Activated T-helper 9 cell treated with anti-CD3 and anti-CD28 coated beads, Interleukin-2, amount 50 U/mL, for 16 hours (primary cell): ENCODE results near the gene CAPZA1.
"Not testable (repeated sequence)": the region's sequence is repeated elsewhere in the genome, so short reads cannot be mapped to it uniquely, and the experiment has no call there.

ENCODE experiments used
- DNase-seq: peaks from one replicate; pipeline ENCODE4 v3.0.0-alpha.2; 2020; ENCODE audit warnings: low read depth

The CAPZA1 gene

DNA sequence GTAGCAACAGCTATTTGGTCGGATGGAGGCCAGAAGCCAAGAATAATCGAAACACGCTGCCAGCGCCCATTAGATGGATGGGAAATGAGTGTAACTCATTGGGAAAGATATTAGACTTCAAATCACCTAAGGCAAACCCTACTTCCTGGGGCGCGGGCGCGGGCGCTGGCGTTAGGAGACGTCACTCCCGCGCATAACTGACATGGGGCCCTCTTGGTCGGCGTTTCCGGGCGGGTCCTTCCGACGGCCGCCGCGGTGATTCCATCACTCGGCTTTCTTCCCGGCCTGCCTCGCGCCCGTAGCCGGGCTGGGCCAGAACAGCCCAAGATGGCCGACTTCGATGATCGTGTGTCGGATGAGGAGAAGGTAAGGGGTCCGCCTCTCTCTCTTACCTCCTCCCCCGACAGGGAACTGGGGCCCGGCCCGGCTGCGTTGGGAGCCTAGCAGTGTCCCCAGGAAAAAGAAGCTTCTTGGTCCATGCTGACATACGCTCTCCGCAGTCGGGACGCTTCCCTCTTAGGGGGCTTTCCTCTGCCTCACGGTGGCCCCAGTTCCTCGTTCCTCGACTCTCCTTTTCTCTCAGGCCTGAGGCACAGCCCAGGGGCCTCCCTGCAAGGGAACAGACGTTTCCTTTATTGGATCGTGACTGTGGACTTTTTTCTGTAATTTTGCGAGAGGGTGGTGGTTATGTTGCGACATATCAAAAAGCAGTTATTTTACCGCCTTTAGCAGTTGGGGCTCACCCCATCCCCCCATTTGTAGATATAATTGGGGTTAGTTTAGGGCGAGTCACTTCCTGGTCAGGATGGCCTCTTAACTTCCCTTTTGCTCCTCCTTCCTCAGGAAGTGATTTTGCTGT is at the start of gene CAPZA1:
Gene CAPZA1 (plus strand): TSS at position 315 of the 859 bp plus-strand sequence. CDS start 13 bp downstream, at position 328.
- peak; percentile 86 for DNase-seq

DNA sequence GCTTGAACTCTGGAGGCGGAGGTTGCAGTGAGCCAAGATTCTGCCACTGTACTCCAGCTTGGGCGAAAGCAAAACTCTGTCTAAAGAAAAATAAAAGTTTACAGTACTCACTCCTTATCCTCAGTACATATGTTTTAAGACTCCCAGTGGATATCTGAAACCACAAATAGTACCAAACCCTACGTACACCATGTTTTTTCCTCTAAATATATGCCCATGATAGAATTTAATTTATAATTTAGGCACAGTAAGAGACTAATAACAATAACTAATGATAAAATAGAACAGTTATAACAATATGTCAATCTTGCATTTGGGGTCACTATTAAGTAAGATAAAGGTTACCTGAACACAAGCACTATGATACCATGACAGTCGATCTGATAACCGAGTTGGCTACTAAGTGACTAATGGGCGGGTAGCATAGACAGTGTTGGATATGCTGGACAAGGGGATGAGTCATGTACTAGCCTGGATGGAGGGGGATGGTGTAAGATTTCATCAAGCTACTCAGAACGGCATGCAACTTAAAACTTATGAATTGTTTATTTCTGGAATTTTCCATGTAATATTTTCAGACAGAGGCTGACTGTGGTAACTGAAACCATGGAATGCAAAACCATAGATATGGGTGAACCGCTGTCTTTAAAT is 44.4 kb upstream of the CAPZA1 start:
- no peak for DNase-seq

DNA sequence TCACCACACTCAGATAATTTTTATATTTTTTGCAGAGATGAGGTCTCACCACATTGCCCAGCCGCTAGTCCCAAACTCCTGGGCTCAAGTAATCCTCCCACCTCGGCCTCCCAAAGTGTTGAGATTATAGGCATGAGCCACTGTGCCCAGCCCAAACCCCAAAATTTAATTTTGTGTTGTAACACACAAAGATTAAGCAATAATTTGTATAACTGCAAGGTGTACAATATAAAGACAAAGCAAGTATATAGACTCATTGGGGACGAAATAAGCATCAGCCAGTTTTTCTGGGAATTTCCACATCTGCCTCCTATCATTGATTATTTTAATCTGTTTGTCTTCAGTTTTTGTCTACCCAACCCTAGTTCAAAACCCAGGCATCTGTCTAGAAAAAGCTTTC is 43.4 kb upstream of the CAPZA1 start:
- DNase-seq: no peak

- DNase-seq: no peak
These were observed 39.7 kb upstream of the CAPZA1 start for GRCh38 chr1:112579801-112580510.

DNA sequence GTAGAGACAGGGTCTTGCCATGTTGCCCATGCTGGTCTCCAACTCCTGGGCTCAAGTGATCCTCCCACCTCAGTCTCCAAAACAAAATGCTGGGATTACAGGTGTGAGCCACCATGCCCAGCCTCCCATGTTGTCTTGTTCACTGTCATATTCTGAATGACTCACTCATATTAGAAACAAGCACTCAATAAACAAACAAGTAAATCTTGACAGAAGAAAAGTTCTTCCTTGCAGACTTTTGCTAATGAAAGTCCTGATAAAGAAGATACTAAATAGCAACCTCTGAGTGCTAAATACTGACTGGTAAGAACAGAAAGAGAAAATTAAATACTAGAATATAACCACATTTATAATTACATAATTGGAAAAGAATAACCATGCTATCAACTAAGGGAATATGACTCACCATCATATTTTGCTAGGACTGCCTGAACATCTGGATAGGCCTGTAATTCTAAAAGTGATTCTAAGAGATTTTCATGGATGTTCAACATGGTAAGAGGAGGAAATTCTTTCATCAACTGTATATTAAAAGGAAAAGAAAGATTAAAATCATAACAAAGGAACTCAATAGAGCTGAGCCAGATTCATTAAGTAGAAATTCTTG is 37.9 kb upstream of the CAPZA1 start:
- DNase-seq: no peak

DNA sequence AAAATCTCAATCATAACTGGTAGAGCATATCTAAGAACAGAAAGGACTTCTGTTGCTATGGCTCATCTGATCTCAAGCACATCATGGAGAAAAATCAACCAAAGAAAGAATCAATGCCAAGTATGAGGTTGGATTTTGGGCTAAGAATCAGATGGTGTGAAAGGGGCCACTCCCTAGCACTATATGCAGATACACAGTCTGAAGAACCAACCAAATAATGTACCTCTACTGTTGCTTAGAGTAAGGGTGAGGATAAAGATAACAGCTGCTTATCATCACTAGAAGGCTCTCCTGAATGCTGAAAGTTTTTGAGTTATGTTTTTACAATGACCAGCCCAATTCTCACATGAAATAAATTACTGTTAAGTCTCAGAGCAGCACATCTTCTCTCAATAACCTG is 36.3 kb upstream of the CAPZA1 start:
- DNase-seq: no peak

GRCh38 chr1:112589766-112590165 is 29.9 kb upstream of the CAPZA1 start:
- no peak for DNase-seq

- DNase-seq: no peak
These were observed 25.3 kb upstream of the CAPZA1 start for GRCh38 chr1:112594208-112594876.

DNA sequence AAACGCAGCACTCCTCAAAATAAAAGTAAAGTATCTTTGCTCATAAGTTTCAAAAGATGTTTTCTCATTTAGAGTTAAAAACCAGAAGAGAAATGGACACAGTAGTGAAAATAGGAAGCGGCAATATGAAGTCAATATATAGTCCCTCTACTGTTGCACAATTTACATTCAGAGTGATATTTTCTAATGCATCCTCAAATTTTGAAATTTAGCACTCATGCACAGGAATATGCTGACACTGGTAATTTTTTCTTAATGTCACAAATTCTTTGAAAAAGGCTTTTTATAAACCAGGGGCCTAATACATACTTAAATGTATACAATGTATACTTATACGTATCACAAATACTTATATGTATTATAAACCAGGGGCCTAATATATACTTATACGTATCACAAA is 20.2 kb upstream of the CAPZA1 start:
- DNase-seq: no peak

- DNase-seq: no peak
These were observed 16.6 kb upstream of the CAPZA1 start for GRCh38 chr1:112603012-112603411.

DNA sequence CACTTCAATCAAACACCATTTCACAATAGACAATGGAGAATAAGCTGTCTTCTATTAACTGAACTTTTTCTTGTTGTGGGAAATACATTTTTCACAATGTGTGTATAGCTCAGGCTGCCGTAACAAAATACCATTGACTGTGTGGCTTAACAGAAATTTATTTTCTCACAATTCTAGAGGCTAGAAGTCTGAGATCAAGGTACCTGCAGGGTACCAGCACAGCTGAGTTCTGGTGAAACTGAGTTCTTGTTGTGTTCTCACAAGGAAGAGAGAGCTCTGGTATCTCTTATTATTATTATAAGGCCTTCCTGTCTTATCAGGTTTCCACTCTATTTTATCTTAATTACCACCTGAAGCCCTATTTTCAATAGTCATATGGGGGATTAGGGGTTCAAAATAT is 16.1 kb upstream of the CAPZA1 start:
- DNase-seq: no peak

GRCh38 chr1:112605633-112606327 is 13.9 kb upstream of the CAPZA1 start:
- no peak for DNase-seq

DNA sequence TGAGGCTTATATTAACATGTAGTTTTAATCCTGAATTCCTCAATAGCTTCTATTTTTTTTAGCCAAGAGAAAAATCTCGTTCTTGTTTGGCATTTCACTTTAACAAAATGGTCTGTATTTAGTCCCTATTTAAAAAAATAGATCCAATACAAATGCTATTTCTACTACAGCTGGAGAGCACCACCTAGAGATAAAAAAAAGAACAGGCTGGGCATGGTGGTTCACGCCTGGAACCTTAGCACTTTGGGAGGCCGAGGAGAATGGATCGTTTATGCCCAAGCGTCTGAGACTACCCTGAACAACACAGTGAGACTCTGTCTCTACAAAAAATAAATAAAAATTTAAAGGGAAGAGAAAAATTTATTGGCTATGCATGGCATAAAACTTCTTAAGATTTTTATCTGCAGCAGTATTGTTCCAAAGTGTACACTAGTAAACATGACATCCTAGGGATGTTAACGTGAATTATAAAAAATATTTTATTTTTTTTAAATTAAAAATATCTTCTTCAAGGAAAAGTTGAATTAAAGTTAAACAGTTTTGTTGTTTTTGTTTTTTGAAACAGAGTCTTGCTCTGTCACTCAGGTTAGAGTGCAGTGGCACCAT is 5.1 kb upstream of the CAPZA1 start:
- DNase-seq: no peak

DNA sequence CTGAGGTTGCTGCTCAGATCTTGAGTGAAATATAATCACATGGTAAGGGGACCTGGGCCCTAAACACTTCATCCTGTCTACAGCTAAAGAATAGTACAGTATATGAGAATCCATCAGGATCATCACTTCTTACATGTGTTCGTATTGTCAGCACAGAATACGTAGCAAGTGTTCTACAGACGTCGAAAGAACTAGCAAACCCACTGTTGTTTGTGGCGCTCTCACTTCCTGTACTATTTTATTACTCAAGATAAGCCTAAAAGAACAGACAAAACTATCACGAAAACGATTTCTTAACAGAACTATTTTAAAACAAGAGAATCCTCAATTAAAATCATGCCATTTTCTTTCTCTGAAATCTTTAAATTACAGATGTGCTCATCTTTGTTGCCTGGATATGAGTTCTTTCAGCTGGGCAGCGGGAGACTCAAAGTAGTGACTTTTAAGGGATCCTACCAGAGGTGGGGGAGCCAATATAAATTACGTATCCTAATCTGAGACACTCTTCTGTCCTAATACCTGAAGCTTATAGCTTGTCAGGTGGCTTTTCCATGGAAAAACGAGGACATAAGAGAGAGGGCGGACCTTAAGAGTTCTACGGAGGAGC is 1.4 kb upstream of the CAPZA1 start:
- no peak for DNase-seq

DNA sequence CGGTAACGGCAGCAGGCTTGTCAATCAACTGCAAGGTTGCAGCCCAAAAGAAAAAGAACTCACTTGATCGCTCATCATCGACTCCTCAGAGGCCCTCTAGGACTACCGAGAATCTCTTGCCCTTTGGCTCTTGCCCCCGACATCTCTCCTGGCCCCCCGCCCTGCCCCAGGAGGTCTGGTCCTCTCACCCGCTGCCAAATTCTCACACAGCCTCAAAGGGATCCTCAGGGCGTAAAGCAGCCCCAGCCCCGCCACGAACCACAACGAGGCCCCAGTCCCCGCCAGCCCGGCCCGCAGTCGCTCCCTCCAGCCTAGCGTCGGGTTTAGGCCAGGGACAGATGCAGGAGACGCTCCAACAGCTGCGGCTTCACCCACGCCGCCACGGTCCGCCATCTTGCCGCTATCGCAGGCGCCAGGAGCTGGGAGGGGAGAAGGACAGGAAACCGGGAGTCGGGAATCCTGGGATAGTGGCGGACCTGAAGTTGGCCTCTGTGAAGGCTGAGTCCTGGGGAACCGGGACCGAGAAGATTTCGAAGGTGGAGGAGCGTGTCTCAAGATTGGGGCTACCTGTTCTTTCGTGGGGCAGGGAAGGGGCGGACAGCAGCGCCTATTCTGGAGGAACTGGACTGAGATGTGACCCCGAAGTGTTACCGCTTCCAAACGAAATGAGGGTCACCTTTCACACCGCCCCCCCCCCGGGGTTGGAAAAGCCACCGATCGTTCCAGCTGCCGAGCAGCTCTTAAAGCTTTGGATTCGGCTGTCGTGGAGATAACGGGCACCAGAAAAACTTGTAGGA is 713 bp upstream of the CAPZA1 start, which contains the start of gene ST7L:
Gene ST7L (minus strand): TSS at position 421 of the 797 bp plus-strand sequence. CDS start 28 bp downstream, at position 393.
- peak; percentile 43 for DNase-seq

DNA sequence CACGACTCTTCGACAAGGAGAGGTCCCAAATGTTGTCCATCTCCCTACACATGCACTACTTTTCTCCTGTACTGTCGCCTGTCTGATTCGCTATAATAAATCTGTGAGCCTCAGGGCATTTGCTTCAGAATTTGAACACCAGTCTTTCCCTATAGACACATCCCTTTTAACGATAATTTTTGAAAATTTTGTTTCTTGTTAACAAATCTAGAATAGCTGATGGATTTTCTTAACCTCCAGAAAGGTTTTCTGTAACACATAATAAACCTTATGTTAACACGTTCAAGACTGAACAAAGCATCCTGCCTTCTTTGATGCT is 704 bp downstream of the CAPZA1 start:
- no peak for DNase-seq

GRCh38 chr1:112624493-112624892 is 4.9 kb downstream of the CAPZA1 start:
- not testable (repeated sequence) for DNase-seq

DNA sequence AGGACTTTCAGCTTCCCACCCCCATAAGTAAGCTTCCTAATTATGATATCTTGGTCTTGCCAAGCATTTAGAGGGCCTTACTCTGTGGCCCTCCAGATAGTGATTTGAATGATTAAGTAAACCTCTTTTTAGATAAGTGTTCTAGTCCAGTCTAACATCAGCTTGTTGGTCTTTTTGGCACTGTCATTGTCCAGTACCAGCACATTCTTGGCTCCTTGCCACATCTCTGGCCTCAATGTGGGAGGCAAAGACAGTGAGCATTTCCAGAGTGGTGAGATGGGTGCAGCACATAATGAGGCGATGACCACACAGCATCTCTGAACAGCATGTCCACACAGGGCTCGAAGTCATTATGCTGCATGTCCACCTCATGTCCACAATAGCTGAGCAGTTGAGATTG is 6.1 kb downstream of the CAPZA1 start:
- DNase-seq: no peak

- DNase-seq: no peak
These were observed 6.6 kb downstream of the CAPZA1 start for GRCh38 chr1:112626193-112626592.

GRCh38 chr1:112626887-112627286 is 7.3 kb downstream of the CAPZA1 start:
- DNase-seq: no peak
